HuH-7 (cell line): Measurements from ENCODE around the gene POU2AF3.

ENCODE experiments used
- DNase-seq: peaks from one replicate; pipeline ENCODE4 v3.0.0; 2011; ENCODE audit warnings: low spot score

POU2AF3 gene

GRCh38 chr11:111353776-111354600 is 55.6 kb downstream of the POU2AF3 start:
- DNase-seq: no peak

- DNase-seq: no peak
Measured at GRCh38 chr11:111354601-111354891, 56.2 kb downstream of the POU2AF3 start.

GRCh38 chr11:111355101-111355500 is 56.8 kb downstream of the POU2AF3 start:
- DNase-seq: no peak

- no peak for DNase-seq
Measured at GRCh38 chr11:111355956-111356659, 57.8 kb downstream of the POU2AF3 start.

- no peak for DNase-seq
Measured at GRCh38 chr11:111356660-111357048, 58.3 kb downstream of the POU2AF3 start.

GRCh38 chr11:111357150-111358037 is 59.0 kb downstream of the POU2AF3 start:
- DNase-seq: no peak
